Heart left ventricle (tissue), 16 donors: ENCODE measurements around the gene TYK2. TPM values are rescaled to one million over a fixed set of nuclear protein-coding genes. Genes with fewer than 3 reads are reported as not detected.

ENCODE experiments used
- ATAC-seq, 4 donors: fragments of 200-7000 bp; cut with Tn5 transposase; one replicate each; pipeline ENCODE4 v1.9.1; 2020 to 2022; ENCODE audit warnings: moderate library complexity in 4 of 4, mild to moderate bottlenecking in 3 of 4, moderate number of reproducible peaks in 1 of 4
- DNase-seq, 5 donors: peaks; one replicate each; pipeline ENCODE4 v3.0.0-alpha.2; 2020
- H3K27ac ChIP-seq, 12 donors: fragments of 200-600 bp; sonication (generic) in 4 of 12; one replicate each; pipeline versions ENCODE4 v1.5.0 to v1.8.0; 2016 to 2022; ENCODE audit warnings: mild to moderate bottlenecking in 2 of 12
- H3K27me3 ChIP-seq, 9 donors: fragments of 200-600 bp; sonication (generic) in 2 of 9; one replicate each; pipeline versions ENCODE4 v1.5.1 to v1.8.0; 2016 to 2022; ENCODE audit warnings: mild to moderate bottlenecking in 3 of 9
- H3K36me3 ChIP-seq, 9 donors: fragments of 200-600 bp; sonication (generic) in 2 of 9; one replicate each; pipeline versions ENCODE4 v1.5.0 to v1.8.0; 2018 to 2022; ENCODE audit warnings: mild to moderate bottlenecking in 2 of 9
- H3K4me1 ChIP-seq, 12 donors: fragments of 200-600 bp; sonication (generic) in 4 of 12; one replicate each; pipeline versions ENCODE4 v1.5.0 to v1.8.0; 2016 to 2022; ENCODE audit warnings: mild to moderate bottlenecking in 3 of 12
- H3K4me3 ChIP-seq, 12 donors: fragments of 200-600 bp; sonication (generic) in 4 of 12; one replicate each; pipeline versions ENCODE4 v1.5.0 to v1.8.0; 2017 to 2022; ENCODE audit warnings: mild to moderate bottlenecking in 9 of 12, moderate library complexity in 4 of 12
- H3K9me3 ChIP-seq, 12 donors: fragments of 200-600 bp; sonication (generic) in 4 of 12; one replicate each; pipeline versions ENCODE4 v1.5.0 to v1.8.0; 2016 to 2022; ENCODE audit warnings: mild to moderate bottlenecking in 1 of 12
- CTCF ChIP-seq, 12 donors: fragments of 200-600 bp; sonication (generic) in 4 of 12; IDR thresholded peaks; one replicate each; pipeline versions ENCODE4 v1.5.0 to v1.8.0; 2018 to 2022; ENCODE audit warnings: antibody characterized with exemption in 12 of 12, mild to moderate bottlenecking in 5 of 12
- POLR2A ChIP-seq, 2 donors: fragments of 450-650 bp; IDR thresholded peaks; one replicate each; pipeline ENCODE4 v1.6.1; 2017; ENCODE audit warnings: antibody characterized with exemption in 2 of 2, mild to moderate bottlenecking in 2 of 2, moderate library complexity in 2 of 2
- WGBS, 4 donors: extraction: QIAGEN DNeasy Blood & Tissue Kit in 2 of 4; methylation state at CpG; one replicate each; pipeline versions ENCODE4 v1.1.5 to v1.1.7; 2013 to 2018; 5-methylcytosine and 5-hydroxymethylcytosine counted together
- intact Hi-C, 10 donors: fragments of 100-400 bp; cut with DNase I; formaldehyde crosslinking; loops; one replicate each; pipeline versions ENCODE4 v1.11.1 to v1.14.2; 2022
- polyA plus RNA-seq, 2 donors: library from polyadenylated mRNA; stranded (reverse); fragments of 200-250 nt; gene quantifications; one replicate each; pipeline ENCODE4 v1.2.3, GENCODE V29; 2013
- total RNA-seq, 9 donors: library from RNA; depleted of rRNA in 2 of 9; stranded (reverse); fragments of >200 nt in 2 of 9; fragmentation: NEBNext Ultra II Directional in 3 of 9; extraction: Animal tissue kit (Norgen Biotek cat#: 25700) in 3 of 9; gene quantifications; one replicate each; pipeline versions ENCODE4 v1.1.0 to v1.2.4, GENCODE V29; 2016 to 2023
- donor health status: ischemic (EF 13 %, LVEDD 7.1; RV severe dilation, severe dysfunction).
- donor health status: healthy with polysubstance abuse.
- donor health status: DM: no; HTN: yes; CAD: no.
- donor health status: DM: no; HTN: no; CAD: no.
- donor health status: ischemic (EF 25% LVEDD 6.9; RV normal size, moderate dysfunction).
- donor health status: ischemic (EF 25% LVEDD 5.7; RV mildly dilated, moderate dysfunction).
- donor health status: healthy.
- donor health status: DM: yes; HTN: yes; CAD: no.
- donor health status: ischemic (EF 35%, LVEDD 5.7; RV mildly dilated, moderate dysfunction).
- donor health status: nonischemic (EF 11% LVEDD 7.7; RV severe dilation, severe dysfunction).
- donor health status: DM: yes; HTN: yes; CAD: no.
- donor health status: PGD.
- donor health status: ischemic (EF 29% LVEDD 5.4; RV normal size, mild dysfunction).
- donor health status: nonischemic (EF 23%, LVEDD 6.1; RV moderate dilation, normal function).

Gene TYK2
- total and polyA plus RNA-seq, 11 donors, result 37.7 to 100 (median 59.4) TPM

- Histone ChIP-seq H3K27me3 (no peaks in the 10 kb centered on the region), H3K4me3 (no peak overlapping the region), H3K9me3 (no peaks in the 10 kb centered on the region), H3K36me3 (peaks cover 5 to 62% (median 50%) of the 10 kb centered on the region in 9 donors), H3K27ac (no peak overlapping the region), H3K4me1 (peaks cover 0 to 30% (median 9%) of the 10 kb centered on the region in 12 donors)
- 93% methylated on average over 23 to 24 of the region's 24 CpGs for WGBS, 4 donors
- DNase-seq, result no peak
- ATAC-seq, result no peak
- no peak for TF ChIP-seq POLR2A (IDR thresholded peaks at IDR 0.05)
- no peak for TF ChIP-seq CTCF (IDR thresholded peaks at IDR 0.05)
- intact Hi-C loops, result loop anchor here in 1 of 10 donors (2.0 kb wide), 1 partner anchor 132 kb away; no protein-coding TSS in a partner anchor
Measured at GRCh38 chr19:10393137-10393536, 12.8 kb upstream of the TYK2 start.

- 86 to 88% (median 87%) methylated on average over 6 of the region's 6 CpGs for WGBS, 4 donors
- intact Hi-C loops, result loop anchor here in 1 of 10 donors (2.0 kb wide), 1 partner anchor 131 kb away; no protein-coding TSS in a partner anchor
- DNase-seq (no peak), ATAC-seq (no peak)
- no peaks in the 10 kb centered on the region for H3K27me3 ChIP-seq
- no peak for TF ChIP-seq CTCF (IDR thresholded peaks at IDR 0.05)
- TF ChIP-seq POLR2A (IDR thresholded peaks at IDR 0.05), result no peak
- peaks cover 5 to 59% (median 50%) of the 10 kb centered on the region in 9 donors for H3K36me3 ChIP-seq
- peaks cover 0 to 20% (median 6%) of the 10 kb centered on the region in 12 donors for H3K4me1 ChIP-seq
- no peak overlapping the region for H3K27ac ChIP-seq
- H3K4me3 ChIP-seq, result no peak overlapping the region
- no peaks in the 10 kb centered on the region for H3K9me3 ChIP-seq
Measured at GRCh38 chr19:10392120-10392519, 11.7 kb upstream of the TYK2 start.

- DNase-seq (peak in 4 of 5 donors; percentile 61 to 70 (median 63)), ATAC-seq (peak; percentile 27 to 66 (median 54))
- no peak overlapping the region for H3K27ac ChIP-seq
- no peak overlapping the region for H3K4me3 ChIP-seq
- peaks cover 5 to 55% (median 50%) of the 10 kb centered on the region in 9 donors for H3K36me3 ChIP-seq
- peaks cover 0 to 13% (median 6%) of the 10 kb centered on the region in 12 donors for H3K4me1 ChIP-seq
- peak; percentile 76 to 84 (median 80) for TF ChIP-seq CTCF (IDR thresholded peaks at IDR 0.05)
- TF ChIP-seq POLR2A (IDR thresholded peaks at IDR 0.05), result no peak
- no peaks in the 10 kb centered on the region for H3K9me3 ChIP-seq
- H3K27me3 ChIP-seq, result no peaks in the 10 kb centered on the region
- intact Hi-C loops, result loop anchor here in 6 of 10 donors (1.0 to 2.0 kb wide), 5 partner anchors 121 to 460 kb away; no protein-coding TSS in a partner anchor
- WGBS, 4 donors, result 47 to 56% (median 55%) methylated on average over 9 of the region's 9 CpGs
Measured at GRCh38 chr19:10390652-10391286, 10.4 kb upstream of the TYK2 start.

- DNase-seq, result no peak
- H3K36me3 ChIP-seq, result peaks cover under 1 to 46% (median 42%) of the 10 kb centered on the region in 9 donors
- TF ChIP-seq POLR2A (IDR thresholded peaks at IDR 0.05) (no peak), CTCF (IDR thresholded peaks at IDR 0.05) (peak in 4 of 12 donors; percentile 11 to 17 (median 14))
- H3K9me3 ChIP-seq, result no peaks in the 10 kb centered on the region
- peaks cover 0 to 13% (median 6%) of the 10 kb centered on the region in 12 donors for H3K4me1 ChIP-seq
- no peaks in the 10 kb centered on the region for H3K27me3 ChIP-seq
- ATAC-seq, result peak in 3 of 4 donors; percentile 4 to 33 (median 23)
- intact Hi-C loops, result loop anchor here (1.0 to 10.0 kb wide), 11 partner anchors 55 to 459 kb away; partner anchors contain the start of genes OLFM2 (in 3 of the 10), ICAM3 (in 2 of the 10), RAVER1 (in 2 of the 10) and EIF3G (in 1 of the 10)
- H3K27ac ChIP-seq, result no peak overlapping the region
- no peak overlapping the region for H3K4me3 ChIP-seq
- 43 to 54% (median 48%) methylated on average over 11 to 12 of the region's 12 CpGs for WGBS, 4 donors
Measured at GRCh38 chr19:10389863-10390262, 9.5 kb upstream of the TYK2 start.
